Measurements from ENCODE around the gene OR4F6. TPM values are rescaled to one million over a fixed set of nuclear protein-coding genes. Genes with fewer than 3 reads are reported as not detected.

Gene OR4F6
- total and polyA plus RNA-seq, 2 experiments from 2014 or later: not detected

GRCh38 chr15:101844916-101845315, 41.6 kb downstream of the OR4F6 start:
- Histone ChIP-seq H3K79me2 (replicated peaks; ENCODE audit: insufficient read depth) (no peaks in the 10 kb centered on the region), H3K4me3 (no peak overlapping the region), H3K9me2 (ENCODE audit: insufficient read depth) (no peaks in the 10 kb centered on the region), H3K36me3 (ENCODE audit: insufficient read depth) (no peaks in the 10 kb centered on the region), H3K4me1 (ENCODE audit: insufficient read depth) (no peaks in the 10 kb centered on the region), H3K4me2 (no peak overlapping the region), H3K27me3 (ENCODE audit: insufficient read depth) (no peaks in the 10 kb centered on the region), H3F3A (replicated peaks; ENCODE audit: low read depth) (no peaks in the 10 kb centered on the region), H3K27ac (ENCODE audit: low read depth) (no peak overlapping the region), H4K20me1 (replicated peaks; ENCODE audit: insufficient read depth) (no peaks in the 10 kb centered on the region), H2AFZ (no peak overlapping the region)
- H3K4me1 Mint-ChIP-seq: 0 out of 3 replicates have a peak, but pooled peaks cover 2% of the 10 kb centered on the region
- no peak for TF ChIP-seq REST (IDR thresholded peaks at IDR 0.05; ENCODE audit: unreplicated experiment)
- no peak for TF ChIP-seq JUNB (IDR thresholded peaks at IDR 0.05; ENCODE audit: unreplicated experiment)
- TF ChIP-seq NANOG (IDR thresholded peaks at IDR 0.05; ENCODE audit: borderline replicate concordance): no peak
- TF ChIP-seq POLR2AphosphoS5 (IDR thresholded peaks at IDR 0.05; ENCODE audit: low read depth): no peak
- no peak for TF ChIP-seq EZH2phosphoT487 (IDR thresholded peaks at IDR 0.05; ENCODE audit: unreplicated experiment)
- no peaks in the 10 kb centered on the region for H3K36me3 Mint-ChIP-seq (ENCODE audit: low read depth)
- no peak for ATAC-seq
- H3K27ac Mint-ChIP-seq: no peak overlapping the region
- H3K9me3 Mint-ChIP-seq: no peaks in the 10 kb centered on the region
- DNase-seq (ENCODE audit: low spot score): no peak
- no peak overlapping the region for H3K4me3 Mint-ChIP-seq
- H3K27me3 Mint-ChIP-seq (ENCODE audit: insufficient read depth, low read depth, poor library complexity): peaks cover 2% of the 10 kb centered on the region

DNA sequence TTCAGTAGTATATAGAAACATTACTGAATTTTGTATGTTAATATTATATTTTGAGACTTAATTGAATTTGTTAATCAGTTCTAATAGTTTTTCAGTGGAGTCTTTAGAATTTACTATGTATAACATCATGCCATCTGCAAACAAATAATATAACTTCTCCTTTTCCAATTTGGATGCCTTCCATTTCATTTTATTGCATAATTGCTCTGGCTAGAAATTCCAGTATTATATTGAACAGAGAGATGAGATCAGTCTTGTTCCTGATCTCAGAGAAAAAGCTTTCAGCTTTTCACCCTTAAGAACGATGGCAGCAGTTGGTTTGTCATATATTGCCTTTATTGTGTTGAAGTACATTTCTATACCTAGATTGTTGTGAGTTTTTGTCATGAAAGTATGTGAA, 49.0 kb downstream of the OR4F6 start:
- no peaks in the 10 kb centered on the region for H3K27me3 ChIP-seq (ENCODE audit: insufficient read depth)
- no peaks in the 10 kb centered on the region for H3K79me2 ChIP-seq (replicated peaks; ENCODE audit: insufficient read depth)
- no peak overlapping the region for H3K4me3 ChIP-seq
- Mint-ChIP-seq H3K9me3 (no peaks in the 10 kb centered on the region), H3K27me3 (ENCODE audit: insufficient read depth, low read depth, poor library complexity) (no peaks in the 10 kb centered on the region), H3K4me1 (no peaks in the 10 kb centered on the region), H3K27ac (no peak overlapping the region), H3K4me3 (no peak overlapping the region), H3K36me3 (ENCODE audit: low read depth) (no peaks in the 10 kb centered on the region)
- no peak for ATAC-seq
- H3K36me3 ChIP-seq (ENCODE audit: insufficient read depth): no peaks in the 10 kb centered on the region
- no peaks in the 10 kb centered on the region for H4K20me1 ChIP-seq (replicated peaks; ENCODE audit: insufficient read depth)
- no peak overlapping the region for H2AFZ ChIP-seq
- H3K4me2 ChIP-seq: no peak overlapping the region
- no peaks in the 10 kb centered on the region for H3K4me1 ChIP-seq (ENCODE audit: insufficient read depth)
- H3K9me2 ChIP-seq (ENCODE audit: insufficient read depth): no peaks in the 10 kb centered on the region
- no peak for DNase-seq (ENCODE audit: low spot score)
- H3F3A ChIP-seq (replicated peaks; ENCODE audit: low read depth): no peaks in the 10 kb centered on the region
- H3K27ac ChIP-seq (ENCODE audit: low read depth): no peak overlapping the region
- TF ChIP-seq EZH2 (IDR thresholded peaks at IDR 0.05; ENCODE audit: low read depth, unreplicated experiment) (no peak), STAT1 (IDR thresholded peaks at IDR 0.05; ENCODE audit: unreplicated experiment) (no peak), POLR2AphosphoS5 (IDR thresholded peaks at IDR 0.05; ENCODE audit: low read depth) (no peak), ZNF114 (CRISPR knock-in tag; IDR thresholded peaks at IDR 0.05) (no peak)
- TF ChIP-seq, protein P1, sequence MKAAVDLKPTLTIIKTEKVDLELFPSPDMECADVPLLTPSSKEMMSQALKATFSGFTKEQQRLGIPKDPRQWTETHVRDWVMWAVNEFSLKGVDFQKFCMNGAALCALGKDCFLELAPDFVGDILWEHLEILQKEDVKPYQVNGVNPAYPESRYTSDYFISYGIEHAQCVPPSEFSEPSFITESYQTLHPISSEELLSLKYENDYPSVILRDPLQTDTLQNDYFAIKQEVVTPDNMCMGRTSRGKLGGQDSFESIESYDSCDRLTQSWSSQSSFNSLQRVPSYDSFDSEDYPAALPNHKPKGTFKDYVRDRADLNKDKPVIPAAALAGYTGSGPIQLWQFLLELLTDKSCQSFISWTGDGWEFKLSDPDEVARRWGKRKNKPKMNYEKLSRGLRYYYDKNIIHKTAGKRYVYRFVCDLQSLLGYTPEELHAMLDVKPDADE (IDR thresholded peaks at IDR 0.05): no peak
- TF ChIP-seq, protein P2, sequence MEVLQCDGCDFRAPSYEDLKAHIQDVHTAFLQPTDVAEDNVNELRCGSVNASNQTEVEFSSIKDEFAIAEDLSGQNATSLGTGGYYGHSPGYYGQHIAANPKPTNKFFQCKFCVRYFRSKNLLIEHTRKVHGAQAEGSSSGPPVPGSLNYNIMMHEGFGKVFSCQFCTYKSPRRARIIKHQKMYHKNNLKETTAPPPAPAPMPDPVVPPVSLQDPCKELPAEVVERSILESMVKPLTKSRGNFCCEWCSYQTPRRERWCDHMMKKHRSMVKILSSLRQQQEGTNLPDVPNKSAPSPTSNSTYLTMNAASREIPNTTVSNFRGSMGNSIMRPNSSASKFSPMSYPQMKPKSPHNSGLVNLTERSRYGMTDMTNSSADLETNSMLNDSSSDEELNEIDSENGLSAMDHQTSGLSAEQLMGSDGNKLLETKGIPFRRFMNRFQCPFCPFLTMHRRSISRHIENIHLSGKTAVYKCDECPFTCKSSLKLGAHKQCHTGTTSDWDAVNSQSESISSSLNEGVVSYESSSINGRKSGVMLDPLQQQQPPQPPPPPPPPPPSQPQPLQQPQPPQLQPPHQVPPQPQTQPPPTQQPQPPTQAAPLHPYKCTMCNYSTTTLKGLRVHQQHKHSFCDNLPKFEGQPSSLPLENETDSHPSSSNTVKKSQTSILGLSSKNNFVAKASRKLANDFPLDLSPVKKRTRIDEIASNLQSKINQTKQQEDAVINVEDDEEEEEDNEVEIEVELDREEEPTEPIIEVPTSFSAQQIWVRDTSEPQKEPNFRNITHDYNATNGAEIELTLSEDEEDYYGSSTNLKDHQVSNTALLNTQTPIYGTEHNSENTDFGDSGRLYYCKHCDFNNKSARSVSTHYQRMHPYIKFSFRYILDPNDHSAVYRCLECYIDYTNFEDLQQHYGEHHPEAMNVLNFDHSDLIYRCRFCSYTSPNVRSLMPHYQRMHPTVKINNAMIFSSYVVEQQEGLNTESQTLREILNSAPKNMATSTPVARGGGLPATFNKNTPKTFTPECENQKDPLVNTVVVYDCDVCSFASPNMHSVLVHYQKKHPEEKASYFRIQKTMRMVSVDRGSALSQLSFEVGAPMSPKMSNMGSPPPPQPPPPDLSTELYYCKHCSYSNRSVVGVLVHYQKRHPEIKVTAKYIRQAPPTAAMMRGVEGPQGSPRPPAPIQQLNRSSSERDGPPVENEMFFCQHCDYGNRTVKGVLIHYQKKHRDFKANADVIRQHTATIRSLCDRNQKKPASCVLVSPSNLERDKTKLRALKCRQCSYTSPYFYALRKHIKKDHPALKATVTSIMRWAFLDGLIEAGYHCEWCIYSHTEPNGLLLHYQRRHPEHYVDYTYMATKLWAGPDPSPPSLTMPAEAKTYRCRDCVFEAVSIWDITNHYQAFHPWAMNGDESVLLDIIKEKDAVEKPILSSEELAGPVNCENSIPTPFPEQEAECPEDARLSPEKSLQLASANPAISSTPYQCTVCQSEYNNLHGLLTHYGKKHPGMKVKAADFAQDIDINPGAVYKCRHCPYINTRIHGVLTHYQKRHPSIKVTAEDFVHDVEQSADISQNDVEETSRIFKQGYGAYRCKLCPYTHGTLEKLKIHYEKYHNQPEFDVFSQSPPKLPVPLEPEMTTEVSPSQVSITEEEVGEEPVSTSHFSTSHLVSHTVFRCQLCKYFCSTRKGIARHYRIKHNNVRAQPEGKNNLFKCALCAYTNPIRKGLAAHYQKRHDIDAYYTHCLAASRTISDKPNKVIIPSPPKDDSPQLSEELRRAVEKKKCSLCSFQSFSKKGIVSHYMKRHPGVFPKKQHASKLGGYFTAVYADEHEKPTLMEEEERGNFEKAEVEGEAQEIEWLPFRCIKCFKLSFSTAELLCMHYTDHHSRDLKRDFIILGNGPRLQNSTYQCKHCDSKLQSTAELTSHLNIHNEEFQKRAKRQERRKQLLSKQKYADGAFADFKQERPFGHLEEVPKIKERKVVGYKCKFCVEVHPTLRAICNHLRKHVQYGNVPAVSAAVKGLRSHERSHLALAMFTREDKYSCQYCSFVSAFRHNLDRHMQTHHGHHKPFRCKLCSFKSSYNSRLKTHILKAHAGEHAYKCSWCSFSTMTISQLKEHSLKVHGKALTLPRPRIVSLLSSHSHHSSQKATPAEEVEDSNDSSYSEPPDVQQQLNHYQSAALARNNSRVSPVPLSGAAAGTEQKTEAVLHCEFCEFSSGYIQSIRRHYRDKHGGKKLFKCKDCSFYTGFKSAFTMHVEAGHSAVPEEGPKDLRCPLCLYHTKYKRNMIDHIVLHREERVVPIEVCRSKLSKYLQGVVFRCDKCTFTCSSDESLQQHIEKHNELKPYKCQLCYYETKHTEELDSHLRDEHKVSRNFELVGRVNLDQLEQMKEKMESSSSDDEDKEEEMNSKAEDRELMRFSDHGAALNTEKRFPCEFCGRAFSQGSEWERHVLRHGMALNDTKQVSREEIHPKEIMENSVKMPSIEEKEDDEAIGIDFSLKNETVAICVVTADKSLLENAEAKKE (CRISPR knock-in tag; IDR thresholded peaks at IDR 0.05): no peak
